Hepatocyte (in vitro differentiated cells): ENCODE measurements around the gene EEF1A2. TPM values are rescaled to one million over a fixed set of nuclear protein-coding genes. Genes with fewer than 3 reads are reported as not detected.

Experiments used
- DNase-seq: peaks from one replicate; pipeline ENCODE4 v3.0.0-alpha.2; 2016; ENCODE audit warnings: low spot score
- H2AFZ ChIP-seq: fragments of 200-600 bp; sonication (generic); 2 replicates; pipeline ENCODE4 v1.6.0; 2016; ENCODE audit warnings: antibody characterized with exemption, mild to moderate bottlenecking
- H3K27ac ChIP-seq: fragments of 200-600 bp; sonication (generic); 2 replicates; pipeline ENCODE4 v1.5.1; 2016; ENCODE audit warnings: mild to moderate bottlenecking
- H3K27me3 ChIP-seq: fragments of 200-600 bp; sonication (generic); 2 replicates; pipeline ENCODE4 v1.6.1; 2016
- H3K36me3 ChIP-seq: fragments of 200-600 bp; sonication (generic); replicated peaks from 2 replicates; pipeline ENCODE4 v1.5.1; 2016; ENCODE audit warnings: low read depth; ENCODE audit not compliant: insufficient read depth
- H3K4me1 ChIP-seq: fragments of 200-600 bp; sonication (generic); 2 replicates; pipeline ENCODE4 v1.5.1; 2016; ENCODE audit warnings: mild to moderate bottlenecking, moderate library complexity; ENCODE audit not compliant: insufficient read depth
- H3K4me2 ChIP-seq: fragments of 200-600 bp; sonication (generic); 2 replicates; pipeline ENCODE4 v1.6.0; 2016
- H3K4me3 ChIP-seq: fragments of 200-600 bp; sonication (generic); 2 replicates; pipeline ENCODE4 v1.5.1; 2016; ENCODE audit warnings: mild to moderate bottlenecking
- H3K79me2 ChIP-seq: fragments of 200-600 bp; sonication (generic); 2 replicates; pipeline ENCODE4 v1.6.0; 2017; ENCODE audit warnings: mild to moderate bottlenecking
- H3K9me2 ChIP-seq: fragments of 200-600 bp; sonication (generic); replicated peaks from 2 replicates; pipeline ENCODE4 v1.6.0; 2017; ENCODE audit warnings: mild to moderate bottlenecking; ENCODE audit not compliant: insufficient read depth
- H3K9me3 ChIP-seq: fragments of 200-600 bp; sonication (generic); 2 replicates; pipeline ENCODE4 v1.5.1; 2016; ENCODE audit warnings: low read depth, mild to moderate bottlenecking
- H4K20me1 ChIP-seq: fragments of 200-600 bp; sonication (generic); 2 replicates; pipeline ENCODE4 v1.6.0; 2016; ENCODE audit warnings: mild to moderate bottlenecking; ENCODE audit not compliant: insufficient read depth, poor library complexity, severe bottlenecking
- CTCF ChIP-seq: fragments of 200-600 bp; sonication (generic); IDR thresholded peaks from 2 replicates; pipeline ENCODE4 v1.5.1; 2016; ENCODE audit warnings: antibody characterized with exemption, mild to moderate bottlenecking; ENCODE audit not compliant: poor library complexity
- EZH2 ChIP-seq: fragments of 200-600 bp; sonication (generic); IDR thresholded peaks from 2 replicates; pipeline ENCODE4 v1.6.1; 2016; ENCODE audit warnings: antibody characterized with exemption, mild to moderate bottlenecking, borderline replicate concordance
- EZH2phosphoT487 ChIP-seq: fragments of 200-600 bp; sonication (generic); IDR thresholded peaks from one replicate; pipeline ENCODE4 v1.6.1; 2018; ENCODE audit warnings: antibody characterized with exemption, mild to moderate bottlenecking, low read depth, moderate library complexity; ENCODE audit not compliant: unreplicated experiment, severe bottlenecking
- WGBS: methylation state at CpG from one replicate; pipeline ENCODE4 v1.1.6; 2016; ENCODE audit warnings: low lambda C conversion rate; ENCODE audit errors: missing lambda C conversion rate; 5-methylcytosine and 5-hydroxymethylcytosine counted together
- polyA plus RNA-seq: library from polyadenylated mRNA; unstranded; fragments of >200 nt; fragmentation: Nextera tagmentation; extraction: Ambion mirVana; gene quantifications from 2 replicates; pipeline ENCODE4 v1.2.1, GENCODE V29; 2016
- total RNA-seq: library from RNA; depleted of rRNA; stranded (reverse); fragments of >200 nt; gene quantifications from 2 replicates; pipeline ENCODE4 v1.2.3, GENCODE V29; 2014

The EEF1A2 gene
- total and polyA plus RNA-seq, 2 experiments from 2014 or later = 12.0 to 23.5 TPM

- Histone ChIP-seq H3K36me3 (no peaks in the 10 kb centered on the region), H3K4me3 (no peak overlapping the region), H4K20me1 (no peaks in the 10 kb centered on the region), H3K9me3 (no peaks in the 10 kb centered on the region), H3K27ac (no peak overlapping the region), H3K4me1 (no peaks in the 10 kb centered on the region), H3K9me2 (no peaks in the 10 kb centered on the region), H3K4me2 (no peak overlapping the region), H3K79me2 (no peaks in the 10 kb centered on the region), H2AFZ (no peak overlapping the region), H3K27me3 (peaks cover 46% of the 10 kb centered on the region)
- DNase-seq = no peak
- TF ChIP-seq EZH2phosphoT487 (no peak), CTCF (no peak), EZH2 (no peak)
- WGBS = 90% methylated on average over 50 of the region's 56 CpGs
These were observed 33.3 kb downstream of the EEF1A2 start for GRCh38 chr20:63465380-63466249.

DNA sequence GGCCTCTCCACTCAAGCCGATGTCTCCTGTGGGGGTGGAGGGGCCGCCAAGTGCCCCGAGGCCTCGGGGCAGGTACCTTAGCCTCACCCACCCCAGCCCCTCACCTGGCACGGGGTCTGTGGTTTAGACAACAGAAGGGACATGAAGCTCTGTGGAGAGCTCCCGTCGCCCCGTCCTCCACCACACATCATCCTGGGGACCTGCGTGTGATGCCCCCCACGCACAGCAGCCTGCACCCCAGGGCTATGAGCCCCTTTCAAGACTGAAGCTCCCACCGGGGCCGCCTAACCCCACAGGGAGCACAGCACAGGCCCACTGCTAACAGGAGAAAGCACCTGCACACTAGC is 34.6 kb downstream of the EEF1A2 start:
- Histone ChIP-seq H3K4me1 (no peaks in the 10 kb centered on the region), H2AFZ (no peak overlapping the region), H3K36me3 (no peaks in the 10 kb centered on the region), H3K4me3 (no peak overlapping the region), H3K9me3 (no peaks in the 10 kb centered on the region), H3K9me2 (no peaks in the 10 kb centered on the region), H3K27ac (no peak overlapping the region), H3K4me2 (no peak overlapping the region), H3K79me2 (no peaks in the 10 kb centered on the region), H4K20me1 (no peaks in the 10 kb centered on the region), H3K27me3 (peaks cover 33% of the 10 kb centered on the region)
- TF ChIP-seq EZH2phosphoT487 (no peak), CTCF (no peak), EZH2 (no peak)
- 97% methylated on average over 12 of the region's 12 CpGs for WGBS
- no peak for DNase-seq

DNA sequence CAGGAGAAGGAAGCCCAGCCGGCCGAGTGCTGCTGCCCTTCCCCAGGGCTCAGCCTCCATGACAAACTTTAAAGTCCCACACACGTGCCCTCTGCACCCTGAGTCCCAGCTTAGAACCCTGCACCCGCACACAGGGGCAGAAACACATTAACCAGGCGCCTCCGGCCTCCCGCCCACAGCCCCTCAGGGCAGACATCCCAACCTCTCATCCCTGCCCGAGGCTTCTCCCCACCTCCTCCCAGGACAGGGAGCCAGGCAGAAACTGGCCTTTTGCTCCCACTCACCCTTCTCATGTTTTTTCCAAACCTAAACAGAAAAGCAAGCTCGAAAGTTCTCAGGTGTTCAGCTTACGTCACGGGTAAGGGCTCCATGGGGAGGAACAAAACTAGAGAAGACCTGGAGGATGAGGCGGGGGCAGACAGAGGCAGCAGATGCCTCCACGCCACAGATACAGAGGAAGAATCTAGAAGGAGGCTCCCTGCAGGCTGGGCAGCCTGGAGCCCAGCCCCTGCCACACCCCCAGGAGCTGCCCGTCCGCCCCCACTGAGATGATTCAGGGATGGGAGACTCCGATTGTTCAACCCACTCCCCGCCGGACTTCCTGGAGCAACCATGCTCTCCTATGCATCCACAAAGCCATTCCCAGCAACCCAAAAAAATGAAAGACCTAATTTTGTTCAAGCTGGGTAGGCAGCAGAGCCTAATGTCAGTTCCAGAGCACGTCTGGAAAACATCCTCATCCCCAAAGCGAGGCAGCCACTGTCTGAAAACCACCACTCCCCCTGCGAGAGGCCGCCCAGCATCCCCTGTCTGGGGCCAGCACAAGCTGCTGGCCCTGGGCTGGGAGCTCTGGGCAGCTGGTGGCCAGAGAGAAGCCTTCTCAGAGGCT is 35.2 kb downstream of the EEF1A2 start:
- TF ChIP-seq CTCF (no peak), EZH2 (no peak), EZH2phosphoT487 (no peak)

More for the DNA sequence above, 35.2 kb downstream of the EEF1A2 start:
- Histone ChIP-seq H3K4me2 (no peak overlapping the region), H4K20me1 (no peaks in the 10 kb centered on the region), H3K79me2 (no peaks in the 10 kb centered on the region), H3K4me3 (no peak overlapping the region), H3K9me2 (no peaks in the 10 kb centered on the region), H3K36me3 (no peaks in the 10 kb centered on the region), H3K27me3 (peaks cover 27% of the 10 kb centered on the region), H3K27ac (no peak overlapping the region), H2AFZ (no peak overlapping the region), H3K9me3 (no peaks in the 10 kb centered on the region), H3K4me1 (no peaks in the 10 kb centered on the region)
- WGBS = 71% methylated on average over 21 of the region's 22 CpGs
- DNase-seq = no peak
